HepG2 (cell line): ENCODE measurements around the gene KHK.

ENCODE experiments used
- CHCHD3 ChIP-seq: sonication (generic); formaldehyde crosslinking; IDR thresholded peaks from 2 replicates; pipeline ENCODE4 v1.8.0; 2022; ENCODE audit warnings: mild to moderate bottlenecking, missing genetic modification reagents, moderate library complexity
- CHD2 ChIP-seq: IDR thresholded peaks from 2 replicates; pipeline ENCODE4 v1.6.1; 2011; ENCODE audit warnings: low read depth, low read length, improper control_type of control experiment
- EZH2 ChIP-seq: conservative IDR thresholded peaks from 2 replicates; pipeline ENCODE4 v1.6.1; 2012; ENCODE audit warnings: mild to moderate bottlenecking, low read depth, low read length, moderate library complexity
- FOXP4 ChIP-seq: sonication (generic); formaldehyde crosslinking; IDR thresholded peaks from 2 replicates; pipeline ENCODE4 v1.4.0; 2020; ENCODE audit warnings: missing genetic modification reagents
- MYC ChIP-seq: sonication (generic); formaldehyde crosslinking; IDR thresholded peaks from 2 replicates; pipeline ENCODE4 v1.9.0; 2021; ENCODE audit warnings: missing genetic modification reagents, borderline replicate concordance
- PBX3 ChIP-seq: sonication (generic); formaldehyde crosslinking; IDR thresholded peaks from 2 replicates; pipeline ENCODE4 v1.8.1; 2023; ENCODE audit warnings: missing genetic modification reagents, inconsistent platforms, borderline replicate concordance
- POLR2A ChIP-seq, 2 experiments: IDR thresholded peaks; 2 replicates each; pipeline ENCODE4 v1.6.1; 2011; ENCODE audit warnings: low read depth in 2 of 2, low read length in 2 of 2, mild to moderate bottlenecking in 1 of 2, moderate library complexity in 1 of 2; ENCODE audit not compliant: insufficient read depth in 1 of 2
- POLR2AphosphoS5 ChIP-seq: IDR thresholded peaks from 2 replicates; pipeline ENCODE4 v1.6.1; 2012; ENCODE audit warnings: low read depth, low read length
- RFX1 ChIP-seq: fragments of 450-650 bp; IDR thresholded peaks from 2 replicates; pipeline ENCODE4 v1.6.1; 2017
- SMAD1 ChIP-seq: sonication (generic); formaldehyde crosslinking; IDR thresholded peaks from 2 replicates; pipeline ENCODE4 v1.4.0; 2020; ENCODE audit warnings: missing genetic modification reagents, low read depth, mild to moderate bottlenecking, borderline replicate concordance
- U2AF2 ChIP-seq: fragments of 200-400 bp; formaldehyde crosslinking; IDR thresholded peaks from 2 replicates; pipeline ENCODE4 v1.6.1; 2017; ENCODE audit warnings: low read depth, mild to moderate bottlenecking, low read length
- ZBTB21 ChIP-seq: sonication (generic); formaldehyde crosslinking; IDR thresholded peaks from 2 replicates; pipeline ENCODE4 v1.4.0; 2020; ENCODE audit warnings: missing genetic modification reagents
- ZNF839 ChIP-seq: sonication (generic); formaldehyde crosslinking; IDR thresholded peaks from 2 replicates; pipeline ENCODE4 v1.4.0; 2020; ENCODE audit warnings: missing genetic modification reagents, mild to moderate bottlenecking, borderline replicate concordance

- TF ChIP-seq PBX3, result no peak
- TF ChIP-seq SMAD1, result no peak
- no peak for TF ChIP-seq MYC (CRISPR knock-in tag)
- no peak for TF ChIP-seq POLR2AphosphoS5
- no peak for TF ChIP-seq ZBTB21
- TF ChIP-seq EZH2, result no peak
- TF ChIP-seq U2AF2, result no peak
- no peak for TF ChIP-seq CHCHD3 (CRISPR knock-in tag)
- TF ChIP-seq POLR2A (IDR thresholded peaks at IDR 0.05; ENCODE audit: insufficient read depth in 1 of 2, low read depth in 2 of 2, low read length in 2 of 2), result no peak
- TF ChIP-seq CHD2, result no peak
- no peak for TF ChIP-seq FOXP4
- TF ChIP-seq RFX1, result no peak
- no peak for TF ChIP-seq ZNF839 (CRISPR knock-in tag)
Measured at GRCh38 chr2:27072920-27073319, 13.7 kb upstream of the KHK start.
